Hepatocyte (in vitro differentiated cells): ENCODE measurements around the gene GPRC5B.

ENCODE experiments used
- CTCF ChIP-seq: fragments of 200-600 bp; sonication (generic); IDR thresholded peaks from 2 replicates; pipeline ENCODE4 v1.5.1; 2016; ENCODE audit warnings: antibody characterized with exemption, mild to moderate bottlenecking; ENCODE audit not compliant: poor library complexity
- EZH2phosphoT487 ChIP-seq: fragments of 200-600 bp; sonication (generic); IDR thresholded peaks from one replicate; pipeline ENCODE4 v1.6.1; 2018; ENCODE audit warnings: antibody characterized with exemption, mild to moderate bottlenecking, low read depth, moderate library complexity; ENCODE audit not compliant: unreplicated experiment, severe bottlenecking

GRCh38 chr16:19861133-19861532 lies 23.5 kb downstream of the GPRC5B start:
- TF ChIP-seq CTCF: no peak
- TF ChIP-seq EZH2phosphoT487: no peak
